ENCODE data around the gene GLYATL3.

Gene GLYATL3

DNA sequence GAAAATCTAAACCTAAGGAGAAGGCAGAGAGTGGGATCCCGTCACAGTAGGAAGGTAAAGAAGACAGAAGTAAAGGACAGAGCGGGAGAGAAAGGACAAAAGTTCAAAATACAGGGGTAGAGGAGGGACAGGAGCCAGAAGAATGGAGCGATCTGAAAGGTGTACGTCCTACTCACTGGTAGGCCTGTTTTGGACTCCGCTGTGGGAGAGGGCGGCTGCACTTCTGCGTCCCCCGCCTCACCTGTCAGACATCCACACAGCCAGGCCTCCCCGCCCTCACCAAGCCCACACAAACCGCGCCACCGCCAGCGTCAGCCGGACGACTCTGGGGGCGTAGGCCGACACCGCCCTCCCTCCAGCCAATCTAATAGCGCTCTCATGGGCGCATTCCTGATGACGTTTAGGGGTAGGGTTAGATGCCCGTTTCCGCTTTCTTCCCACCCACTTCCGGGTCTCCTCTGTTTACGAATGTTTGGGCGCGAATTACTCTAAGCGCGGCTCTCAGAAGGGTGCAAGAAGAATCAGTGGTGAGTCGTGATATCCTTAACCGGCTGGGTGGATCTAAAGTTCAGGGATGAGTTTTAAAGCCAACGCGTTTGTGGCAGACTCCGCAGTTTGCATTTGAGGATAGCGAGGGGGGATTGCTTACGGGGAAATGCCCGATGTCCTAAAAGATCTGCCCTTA, 36.7 kb upstream of the GLYATL3 start, which contains the start of the genes CENPQ and MMUT:
Gene CENPQ (plus strand): TSS at position 444 of the 685 bp plus-strand sequence. CDS start 6,807 bp downstream, outside the sequence.
Gene MMUT (minus strand): TSS at position 327 of the 685 bp plus-strand sequence. CDS start 3,787 bp downstream, outside the sequence.
- H3K9ac ChIP-seq (ENCODE audit: low read depth, low read length, poor library complexity, severe bottlenecking), result peak within 1 kb of the TSS; percentile 91
- no peaks in the 10 kb centered on the region for H3F3A ChIP-seq (ENCODE audit: low read depth)
- TF ChIP-seq, protein P1, sequence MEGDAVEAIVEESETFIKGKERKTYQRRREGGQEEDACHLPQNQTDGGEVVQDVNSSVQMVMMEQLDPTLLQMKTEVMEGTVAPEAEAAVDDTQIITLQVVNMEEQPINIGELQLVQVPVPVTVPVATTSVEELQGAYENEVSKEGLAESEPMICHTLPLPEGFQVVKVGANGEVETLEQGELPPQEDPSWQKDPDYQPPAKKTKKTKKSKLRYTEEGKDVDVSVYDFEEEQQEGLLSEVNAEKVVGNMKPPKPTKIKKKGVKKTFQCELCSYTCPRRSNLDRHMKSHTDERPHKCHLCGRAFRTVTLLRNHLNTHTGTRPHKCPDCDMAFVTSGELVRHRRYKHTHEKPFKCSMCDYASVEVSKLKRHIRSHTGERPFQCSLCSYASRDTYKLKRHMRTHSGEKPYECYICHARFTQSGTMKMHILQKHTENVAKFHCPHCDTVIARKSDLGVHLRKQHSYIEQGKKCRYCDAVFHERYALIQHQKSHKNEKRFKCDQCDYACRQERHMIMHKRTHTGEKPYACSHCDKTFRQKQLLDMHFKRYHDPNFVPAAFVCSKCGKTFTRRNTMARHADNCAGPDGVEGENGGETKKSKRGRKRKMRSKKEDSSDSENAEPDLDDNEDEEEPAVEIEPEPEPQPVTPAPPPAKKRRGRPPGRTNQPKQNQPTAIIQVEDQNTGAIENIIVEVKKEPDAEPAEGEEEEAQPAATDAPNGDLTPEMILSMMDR (conservative IDR thresholded peaks at IDR 0.05; ENCODE audit: low read length), result no peak
- TF ChIP-seq EZH2phosphoT487 (IDR thresholded peaks at IDR 0.05; ENCODE audit: borderline replicate concordance), result no peak

DNA sequence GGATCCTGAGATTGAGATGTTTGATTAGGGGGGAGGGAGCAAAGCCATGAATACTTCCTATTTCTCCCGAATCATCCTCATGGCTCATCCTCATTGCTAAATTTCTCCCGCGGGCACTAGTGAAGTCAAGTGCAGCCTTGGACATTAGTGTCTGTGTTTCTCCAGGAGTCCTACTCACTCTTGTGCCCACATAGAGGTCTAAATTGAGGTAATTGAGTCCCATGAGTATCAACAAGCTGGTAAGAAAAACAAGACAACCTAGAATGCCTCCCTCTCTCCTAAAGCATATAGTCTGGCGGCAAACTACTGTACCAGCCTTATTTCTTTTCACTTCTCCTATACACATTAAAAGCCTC, 36.1 kb upstream of the GLYATL3 start:
- Histone ChIP-seq H3K36me3 (ENCODE audit: insufficient read depth, low read length) (no peaks in the 10 kb centered on the region), H3K4me1 (ENCODE audit: insufficient read depth, low read length, poor library complexity, severe bottlenecking) (peaks cover 57% of the 10 kb centered on the region), H3K4me2 (ENCODE audit: low read depth, low read length, poor library complexity, severe bottlenecking) (peak overlapping the region; percentile 91), H2AFZ (ENCODE audit: low read length) (peak overlapping the region; percentile 90), H3K27me3 (ENCODE audit: insufficient read depth, low read length, poor library complexity, severe bottlenecking) (no peaks in the 10 kb centered on the region), H4K20me1 (ENCODE audit: insufficient read depth, low read length, poor library complexity, severe bottlenecking) (peaks cover 15% of the 10 kb centered on the region), H3F3A (ENCODE audit: low read depth) (no peaks in the 10 kb centered on the region), H3K9me3 (ENCODE audit: insufficient read depth, low read depth, low read length) (no peaks in the 10 kb centered on the region), H3K9me2 (replicated peaks; ENCODE audit: low read depth, low read length) (no peaks in the 10 kb centered on the region), H3K4me3 (ENCODE audit: low read length, poor library complexity, severe bottlenecking) (peak overlapping the region; percentile 90), H3K9ac (ENCODE audit: low read depth, low read length, poor library complexity, severe bottlenecking) (peak overlapping the region; percentile 91), H3K79me2 (ENCODE audit: insufficient read depth, low read length) (peaks cover 74% of the 10 kb centered on the region)
- TF ChIP-seq, protein P1 (conservative IDR thresholded peaks at IDR 0.05; ENCODE audit: low read length), result no peak
- TF ChIP-seq EZH2phosphoT487 (IDR thresholded peaks at IDR 0.05; ENCODE audit: borderline replicate concordance), result no peak

More for the DNA sequence above, 36.7 kb upstream of the GLYATL3 start, which contains the start of the genes CENPQ and MMUT:
- Histone ChIP-seq H4K20me1 (ENCODE audit: insufficient read depth, low read length, poor library complexity, severe bottlenecking) (peaks cover 15% of the 10 kb centered on the region), H2AFZ (ENCODE audit: low read length) (peak within 1 kb of the TSS; percentile 90), H3K9me3 (ENCODE audit: insufficient read depth, low read depth, low read length) (no peaks in the 10 kb centered on the region), H3K36me3 (ENCODE audit: insufficient read depth, low read length) (no peaks in the 10 kb centered on the region), H3K4me1 (ENCODE audit: insufficient read depth, low read length, poor library complexity, severe bottlenecking) (peaks cover 57% of the 10 kb centered on the region), H3K27me3 (ENCODE audit: insufficient read depth, low read length, poor library complexity, severe bottlenecking) (no peaks in the 10 kb centered on the region), H3K79me2 (ENCODE audit: insufficient read depth, low read length) (peaks cover 69% of the 10 kb centered on the region), H3K9me2 (replicated peaks; ENCODE audit: low read depth, low read length) (no peaks in the 10 kb centered on the region), H3K4me3 (ENCODE audit: low read length, poor library complexity, severe bottlenecking) (peak within 1 kb of the TSS; percentile 90), H3K4me2 (ENCODE audit: low read depth, low read length, poor library complexity, severe bottlenecking) (peak within 1 kb of the TSS; percentile 91)

DNA sequence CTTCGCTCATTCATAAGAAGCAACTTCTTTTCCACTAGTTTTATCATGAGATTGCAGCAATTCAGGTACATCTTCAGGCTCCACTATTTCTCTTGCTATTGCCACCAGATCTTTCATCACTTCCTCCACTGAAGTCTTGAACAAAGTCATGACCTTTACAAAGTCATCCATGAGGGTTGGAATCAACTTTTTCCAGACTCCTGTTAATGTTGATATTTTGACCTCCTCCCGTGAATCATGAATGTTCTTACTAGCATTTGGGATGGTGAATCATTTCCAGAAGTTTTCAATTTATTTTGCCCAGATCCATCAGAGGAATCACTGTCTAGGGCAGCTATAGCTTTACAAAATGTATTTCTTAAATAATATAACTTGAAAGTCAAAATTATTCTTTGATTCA, 35.0 kb upstream of the GLYATL3 start:
- Histone ChIP-seq H3K79me2 (ENCODE audit: insufficient read depth, low read length) (peaks cover 84% of the 10 kb centered on the region), H3K4me3 (ENCODE audit: low read length, poor library complexity, severe bottlenecking) (peak overlapping the region; percentile 90), H3K4me1 (ENCODE audit: insufficient read depth, low read length, poor library complexity, severe bottlenecking) (peaks cover 55% of the 10 kb centered on the region), H3K27me3 (ENCODE audit: insufficient read depth, low read length, poor library complexity, severe bottlenecking) (no peaks in the 10 kb centered on the region), H2AFZ (ENCODE audit: low read length) (no peak overlapping the region), H3K9ac (ENCODE audit: low read depth, low read length, poor library complexity, severe bottlenecking) (peak overlapping the region; percentile 91), H3K36me3 (ENCODE audit: insufficient read depth, low read length) (no peaks in the 10 kb centered on the region), H3K9me3 (ENCODE audit: insufficient read depth, low read depth, low read length) (no peaks in the 10 kb centered on the region), H3F3A (ENCODE audit: low read depth) (no peaks in the 10 kb centered on the region), H3K9me2 (replicated peaks; ENCODE audit: low read depth, low read length) (no peaks in the 10 kb centered on the region), H3K4me2 (ENCODE audit: low read depth, low read length, poor library complexity, severe bottlenecking) (peak overlapping the region; percentile 91), H4K20me1 (ENCODE audit: insufficient read depth, low read length, poor library complexity, severe bottlenecking) (peaks cover 19% of the 10 kb centered on the region)
- TF ChIP-seq EZH2phosphoT487 (IDR thresholded peaks at IDR 0.05; ENCODE audit: borderline replicate concordance), result no peak
- TF ChIP-seq, protein P1 (conservative IDR thresholded peaks at IDR 0.05; ENCODE audit: low read length), result no peak
